SK-N-MC (cell line): ENCODE results near the gene DFFA.

Experiments used
- EZH2 ChIP-seq: fragments of 200-600 bp; sonication (generic); IDR thresholded peaks from one replicate; pipeline ENCODE4 v1.6.1; 2017; ENCODE audit warnings: antibody characterized with exemption
- FOXP2 ChIP-seq: optimal IDR thresholded peaks from 2 replicates; pipeline ENCODE3; 2011; ENCODE audit warnings: mild to moderate bottlenecking, moderate library complexity; ENCODE audit not compliant: insufficient read depth; ENCODE audit errors: extremely low read length, control extremely low read depth
- POLR2AphosphoS5 ChIP-seq: IDR thresholded peaks from 2 replicates; pipeline ENCODE4 v1.6.1; 2012; ENCODE audit warnings: mild to moderate bottlenecking, low read depth, low read length, borderline replicate concordance

- TF ChIP-seq EZH2, result no peak
- no peak for TF ChIP-seq POLR2AphosphoS5
- TF ChIP-seq FOXP2, result no peak
Measured at GRCh38 chr1:10451287-10451686, 21.0 kb downstream of the DFFA start.
